GM23248 (cell line): ENCODE data around the gene GLCCI1.

Experiments
- EZH2 ChIP-seq: fragments of 200-600 bp; sonication (generic); IDR thresholded peaks from 2 replicates; pipeline ENCODE4 v1.6.1; 2018; ENCODE audit warnings: antibody characterized with exemption, mild to moderate bottlenecking; ENCODE audit not compliant: insufficient read depth, poor library complexity, severe bottlenecking
- EZH2phosphoT487 ChIP-seq: fragments of 200-600 bp; sonication (generic); IDR thresholded peaks from 2 replicates; pipeline ENCODE4 v1.6.1; 2018; ENCODE audit warnings: antibody characterized with exemption, moderate library complexity, mild to moderate bottlenecking, low read depth; ENCODE audit not compliant: insufficient read depth

- no peak for TF ChIP-seq EZH2
- no peak for TF ChIP-seq EZH2phosphoT487
Observed at GRCh38 chr7:7979558-7979957, 11.0 kb downstream of the GLCCI1 start.
